Measurements from ENCODE around the gene SLC28A1.
"Not testable (repeated sequence)": the region's sequence is repeated elsewhere in the genome, so short reads cannot be mapped to it uniquely, and the experiment has no call there.

The SLC28A1 gene

GRCh38 chr15:84904419-84904818 is 20.0 kb downstream of the SLC28A1 start:
- DNase-seq: no peak
- in situ Hi-C loops (cut with MboI; ENCODE audit: low pct_unique_long_range_greater_than_20kb, low sequenced_read_pairs): no loop called here

- in situ Hi-C loops (cut with MboI; ENCODE audit: low pct_unique_long_range_greater_than_20kb, low sequenced_read_pairs): no loop called here
- DNase-seq: no peak
Measured at GRCh38 chr15:84905016-84905916, 20.8 kb downstream of the SLC28A1 start.

GRCh38 chr15:84907731-84908130 is 23.3 kb downstream of the SLC28A1 start:
- DNase-seq: no peak
- in situ Hi-C loops (cut with MboI; ENCODE audit: low pct_unique_long_range_greater_than_20kb, low sequenced_read_pairs): no loop called here

GRCh38 chr15:84908564-84908963 is 24.1 kb downstream of the SLC28A1 start:
- in situ Hi-C loops (cut with MboI; ENCODE audit: low pct_unique_long_range_greater_than_20kb, low sequenced_read_pairs): no loop called here
- no peak for DNase-seq

- DNase-seq: no peak
- in situ Hi-C loops (cut with MboI; ENCODE audit: low pct_unique_long_range_greater_than_20kb, low sequenced_read_pairs): no loop called here
Measured at GRCh38 chr15:84909029-84909428, 24.6 kb downstream of the SLC28A1 start.

GRCh38 chr15:84909782-84910181 is 25.3 kb downstream of the SLC28A1 start:
- DNase-seq: no peak
- in situ Hi-C loops (cut with MboI; ENCODE audit: low pct_unique_long_range_greater_than_20kb, low sequenced_read_pairs): no loop called here

- no peak for DNase-seq
- in situ Hi-C loops (cut with MboI; ENCODE audit: low pct_unique_long_range_greater_than_20kb, low sequenced_read_pairs): no loop called here
Measured at GRCh38 chr15:84910928-84911623, 26.6 kb downstream of the SLC28A1 start.

- in situ Hi-C loops (cut with MboI; ENCODE audit: low pct_unique_long_range_greater_than_20kb, low sequenced_read_pairs): no loop called here
- peak; percentile 32 for DNase-seq
Measured at GRCh38 chr15:84911879-84912660, 27.6 kb downstream of the SLC28A1 start.

GRCh38 chr15:84913360-84913723 is 28.9 kb downstream of the SLC28A1 start:
- in situ Hi-C loops (cut with MboI; ENCODE audit: low pct_unique_long_range_greater_than_20kb, low sequenced_read_pairs): no loop called here
- DNase-seq: no peak

- in situ Hi-C loops (cut with MboI; ENCODE audit: low pct_unique_long_range_greater_than_20kb, low sequenced_read_pairs): no loop called here
- DNase-seq: no peak
Measured at GRCh38 chr15:84914351-84914750, 29.9 kb downstream of the SLC28A1 start.

- peak; percentile 90 for DNase-seq
- in situ Hi-C loops (cut with MboI; ENCODE audit: low pct_unique_long_range_greater_than_20kb, low sequenced_read_pairs): no loop called here
Measured at GRCh38 chr15:84914909-84915605, 30.6 kb downstream of the SLC28A1 start.

- in situ Hi-C loops (cut with MboI; ENCODE audit: low pct_unique_long_range_greater_than_20kb, low sequenced_read_pairs): no loop called here
- no peak for DNase-seq
Measured at GRCh38 chr15:84915606-84915958, 31.1 kb downstream of the SLC28A1 start.

GRCh38 chr15:84917452-84917851 is 33.0 kb downstream of the SLC28A1 start:
- peak; percentile 65 for DNase-seq

GRCh38 chr15:84919106-84919667 is 34.7 kb downstream of the SLC28A1 start:
- no peak for DNase-seq

More at GRCh38 chr15:84917452-84917851, 33.0 kb downstream of the SLC28A1 start:
- in situ Hi-C loops (cut with MboI; ENCODE audit: low pct_unique_long_range_greater_than_20kb, low sequenced_read_pairs): no loop called here

GRCh38 chr15:84921121-84921520 is 36.7 kb downstream of the SLC28A1 start:
- in situ Hi-C loops (cut with MboI; ENCODE audit: low pct_unique_long_range_greater_than_20kb, low sequenced_read_pairs): no loop called here
- no peak for DNase-seq

More at GRCh38 chr15:84919106-84919667, 34.7 kb downstream of the SLC28A1 start:
- in situ Hi-C loops (cut with MboI; ENCODE audit: low pct_unique_long_range_greater_than_20kb, low sequenced_read_pairs): no loop called here

GRCh38 chr15:84922530-84922929 is 38.1 kb downstream of the SLC28A1 start:
- no peak for DNase-seq
- in situ Hi-C loops (cut with MboI; ENCODE audit: low pct_unique_long_range_greater_than_20kb, low sequenced_read_pairs): no loop called here

- in situ Hi-C loops (cut with MboI; ENCODE audit: low pct_unique_long_range_greater_than_20kb, low sequenced_read_pairs): no loop called here
Measured at GRCh38 chr15:84924077-84924731, 39.7 kb downstream of the SLC28A1 start.

GRCh38 chr15:84924821-84925569 is 40.5 kb downstream of the SLC28A1 start:
- in situ Hi-C loops (cut with MboI; ENCODE audit: low pct_unique_long_range_greater_than_20kb, low sequenced_read_pairs); DNase-seq: not testable (repeated sequence)

More at GRCh38 chr15:84924077-84924731, 39.7 kb downstream of the SLC28A1 start:
- DNase-seq: no peak
